Lung (tissue), 12 donors: ENCODE measurements around the gene CPNE6. TPM values are rescaled to one million over a fixed set of nuclear protein-coding genes. Genes with fewer than 3 reads are reported as not detected.

Experiments used
- ATAC-seq: fragments of 200-7000 bp; cut with Tn5 transposase; one replicate; pipeline ENCODE4 v1.9.1; 2020; ENCODE audit warnings: moderate number of reproducible peaks; ENCODE audit not compliant: insufficient read depth, low FRiP score
- DNase-seq, 3 donors: peaks; one replicate each; pipeline ENCODE4 v3.0.0-alpha.2; 2013 to 2017
- H3K27ac ChIP-seq, 2 donors: one replicate each; pipeline ENCODE4 v1.5.1; 2013; ENCODE audit warnings: mild to moderate bottlenecking in 2 of 2, moderate library complexity in 2 of 2, control low read depth in 1 of 2, inconsistent platforms in 1 of 2, low read depth in 1 of 2, low read length in 1 of 2
- H3K27me3 ChIP-seq, 3 donors: one replicate each; pipeline ENCODE4 v1.5.1; 2013; ENCODE audit warnings: low read length in 2 of 3; ENCODE audit not compliant: control insufficient read depth in 3 of 3, insufficient read depth in 3 of 3
- H3K36me3 ChIP-seq, 4 donors: one replicate each; pipeline ENCODE4 v1.5.1; 2013; ENCODE audit warnings: low read length in 4 of 4, mild to moderate bottlenecking in 1 of 4, moderate library complexity in 1 of 4; ENCODE audit not compliant: control insufficient read depth in 4 of 4, insufficient read depth in 4 of 4
- H3K4me1 ChIP-seq, 5 donors: one replicate each; pipeline ENCODE4 v1.5.1; 2013; ENCODE audit warnings: low read length in 5 of 5, mild to moderate bottlenecking in 2 of 5, moderate library complexity in 1 of 5; ENCODE audit not compliant: control insufficient read depth in 5 of 5, insufficient read depth in 5 of 5
- H3K4me3 ChIP-seq: one replicate; pipeline ENCODE4 v1.5.1; 2013; ENCODE audit warnings: mild to moderate bottlenecking, control low read depth, moderate library complexity
- H3K9ac ChIP-seq, 2 donors: one replicate each; pipeline ENCODE4 v1.5.1; 2013; ENCODE audit warnings: low read length in 2 of 2, control low read depth in 1 of 2; ENCODE audit not compliant: insufficient read depth in 1 of 2
- H3K9me3 ChIP-seq, 4 donors: one replicate each; pipeline ENCODE4 v1.5.1; 2013; ENCODE audit warnings: low read length in 3 of 4, mild to moderate bottlenecking in 1 of 4, moderate library complexity in 1 of 4; ENCODE audit not compliant: control insufficient read depth in 4 of 4, insufficient read depth in 3 of 4
- WGBS, 2 donors: extraction: QIAGEN DNeasy Blood & Tissue Kit; methylation state at CpG; one replicate each; pipeline ENCODE4 v1.1.7; 2013; 5-methylcytosine and 5-hydroxymethylcytosine counted together
- polyA plus RNA-seq, 2 donors: library from polyadenylated mRNA; stranded (reverse); fragments of 200-250 nt; gene quantifications; one replicate each; pipeline ENCODE4 v1.2.1, GENCODE V29; 2013
- total RNA-seq, 2 donors: library from RNA; depleted of rRNA in 1 of 2; stranded (reverse); fragments of >200 nt in 1 of 2; gene quantifications; one replicate each; pipeline ENCODE4 v1.2.1, GENCODE V29; 2014 to 2021
- TF ChIP-seq, protein P1 (sequence below): IDR thresholded peaks from 2 replicates; pipeline ENCODE4 v1.5.1; 2012; ENCODE audit warnings: mild to moderate bottlenecking; ENCODE audit errors: control extremely low read depth, extremely low read depth
- donor health status: control.
- donor health status: control.
- donor health status: Bipolar disorder and iron deficiency.
- donor health status: healthy.
- donor health status: DM: yes; HTN: yes; CAD: no.

CPNE6 gene
- total and polyA plus RNA-seq, 4 donors, result not detected

DNA sequence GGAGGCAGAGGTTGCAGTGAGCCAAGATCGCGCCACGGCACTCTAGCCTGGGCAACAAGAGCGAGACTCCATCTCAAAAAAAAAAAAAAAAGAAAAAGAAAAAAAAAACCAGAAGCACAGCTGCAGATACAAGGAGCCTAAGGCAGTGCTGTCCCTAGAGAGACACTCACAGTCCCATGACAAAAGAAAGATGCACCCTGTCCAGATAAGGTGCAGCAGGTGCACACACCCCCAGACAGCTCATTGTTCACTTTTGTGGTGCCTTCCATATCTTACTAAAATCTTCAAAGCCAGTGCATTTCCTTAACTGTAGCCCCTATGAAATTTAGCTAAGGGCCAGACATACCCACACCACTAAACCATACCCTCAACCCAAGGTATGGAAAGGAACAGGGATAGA lies 51.1 kb downstream of the CPNE6 start:
- Histone ChIP-seq H3K27me3 (no peaks in the 10 kb centered on the region), H3K4me1 (no peaks in the 10 kb centered on the region), H3K9ac (no peak overlapping the region), H3K9me3 (no peaks in the 10 kb centered on the region), H3K27ac (no peak overlapping the region), H3K36me3 (peaks cover 26 to 52% (median 30%) of the 10 kb centered on the region in 4 donors), H3K4me3 (no peak overlapping the region)
- DNase-seq, result no peak
- no peak for ATAC-seq
- TF ChIP-seq, protein P1, sequence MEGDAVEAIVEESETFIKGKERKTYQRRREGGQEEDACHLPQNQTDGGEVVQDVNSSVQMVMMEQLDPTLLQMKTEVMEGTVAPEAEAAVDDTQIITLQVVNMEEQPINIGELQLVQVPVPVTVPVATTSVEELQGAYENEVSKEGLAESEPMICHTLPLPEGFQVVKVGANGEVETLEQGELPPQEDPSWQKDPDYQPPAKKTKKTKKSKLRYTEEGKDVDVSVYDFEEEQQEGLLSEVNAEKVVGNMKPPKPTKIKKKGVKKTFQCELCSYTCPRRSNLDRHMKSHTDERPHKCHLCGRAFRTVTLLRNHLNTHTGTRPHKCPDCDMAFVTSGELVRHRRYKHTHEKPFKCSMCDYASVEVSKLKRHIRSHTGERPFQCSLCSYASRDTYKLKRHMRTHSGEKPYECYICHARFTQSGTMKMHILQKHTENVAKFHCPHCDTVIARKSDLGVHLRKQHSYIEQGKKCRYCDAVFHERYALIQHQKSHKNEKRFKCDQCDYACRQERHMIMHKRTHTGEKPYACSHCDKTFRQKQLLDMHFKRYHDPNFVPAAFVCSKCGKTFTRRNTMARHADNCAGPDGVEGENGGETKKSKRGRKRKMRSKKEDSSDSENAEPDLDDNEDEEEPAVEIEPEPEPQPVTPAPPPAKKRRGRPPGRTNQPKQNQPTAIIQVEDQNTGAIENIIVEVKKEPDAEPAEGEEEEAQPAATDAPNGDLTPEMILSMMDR, result no peak
- 97 to 98% methylated on average over 4 of the region's 4 CpGs for WGBS, 2 donors

DNA sequence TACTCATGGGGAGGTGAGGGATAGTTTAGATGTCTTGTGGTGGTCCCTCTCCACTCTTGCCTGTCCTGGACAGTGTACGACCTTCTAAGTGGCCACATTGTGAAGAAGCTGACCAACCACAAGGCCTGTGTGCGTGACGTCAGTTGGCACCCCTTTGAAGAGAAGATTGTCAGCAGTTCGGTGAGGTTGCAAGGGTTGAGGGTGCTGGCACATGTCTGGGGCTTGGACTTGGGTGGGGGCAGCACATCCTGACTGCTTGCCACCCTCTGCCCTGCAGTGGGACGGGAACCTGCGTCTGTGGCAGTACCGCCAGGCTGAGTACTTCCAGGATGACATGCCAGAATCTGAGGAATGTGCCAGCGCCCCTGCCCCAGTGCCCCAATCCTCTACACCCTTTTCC lies 51.5 kb downstream of the CPNE6 start:
- Histone ChIP-seq H3K27me3 (no peaks in the 10 kb centered on the region), H3K4me3 (no peak overlapping the region), H3K9me3 (no peaks in the 10 kb centered on the region), H3K4me1 (no peaks in the 10 kb centered on the region), H3K27ac (no peak overlapping the region), H3K9ac (no peak overlapping the region), H3K36me3 (peaks cover 24 to 51% (median 28%) of the 10 kb centered on the region in 4 donors)
- TF ChIP-seq, protein P1, result no peak
- 90% methylated on average over 8 of the region's 8 CpGs for WGBS, 2 donors
- DNase-seq (no peak), ATAC-seq (no peak)

DNA sequence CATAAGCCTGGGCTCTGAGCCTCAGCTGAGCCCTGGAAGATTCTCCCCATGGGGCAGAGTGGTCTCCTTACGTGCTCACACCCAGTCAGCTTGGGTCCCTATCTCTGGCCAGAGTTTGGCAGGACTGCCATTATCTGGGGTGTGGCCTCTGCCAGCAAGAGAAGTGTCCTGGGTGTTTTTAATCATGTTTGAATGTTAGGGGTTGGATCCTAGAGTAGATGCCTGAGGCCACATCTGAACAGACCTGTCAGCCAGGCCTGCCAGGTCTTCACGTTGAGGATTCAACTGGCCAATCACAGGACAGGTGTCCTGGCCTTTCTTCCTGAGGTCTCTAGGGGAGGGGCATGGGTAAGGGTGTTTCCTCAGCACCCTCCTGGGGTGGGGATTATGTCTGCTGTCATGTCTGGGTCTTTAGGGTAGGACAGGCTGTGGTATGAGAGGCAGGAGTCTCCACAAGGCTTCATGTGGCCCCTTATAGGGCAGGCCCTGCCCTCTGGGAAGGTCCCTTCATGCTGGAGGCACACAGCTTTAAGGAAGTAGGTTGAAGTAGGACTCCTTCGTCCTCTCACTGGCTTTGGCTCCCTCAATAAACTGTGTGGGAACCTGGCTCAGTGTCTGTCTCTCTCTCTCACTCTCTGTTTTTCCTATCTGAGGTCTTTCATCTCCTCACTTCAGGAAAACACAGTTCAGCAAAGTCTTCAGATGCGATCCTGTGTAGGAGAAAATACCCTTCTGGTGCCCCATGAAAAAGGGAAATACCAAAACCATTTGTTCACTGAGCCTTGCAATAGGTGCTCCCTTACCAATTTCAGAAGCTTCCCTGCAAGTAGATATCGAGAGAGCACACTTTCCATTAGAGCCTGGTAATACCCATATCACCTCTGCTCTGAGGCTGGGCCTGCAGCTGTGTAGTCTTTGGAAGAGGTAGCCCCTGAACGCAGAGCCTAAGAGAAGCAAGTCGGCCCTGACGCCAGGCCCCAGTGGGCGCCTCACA lies 52.4 kb downstream of the CPNE6 start:
- WGBS, 2 donors, result 87 to 91% methylated on average over 9 of the region's 9 CpGs
- no peak for ATAC-seq
- Histone ChIP-seq H3K27ac (no peak overlapping the region), H3K4me1 (no peaks in the 10 kb centered on the region), H3K36me3 (peaks cover 18 to 44% (median 24%) of the 10 kb centered on the region in 4 donors), H3K9ac (no peak overlapping the region), H3K9me3 (no peaks in the 10 kb centered on the region), H3K27me3 (no peaks in the 10 kb centered on the region), H3K4me3 (no peak overlapping the region)
- TF ChIP-seq, protein P1, result no peak
- DNase-seq, result no peak
